ENCODE measurements around the gene IL1R2. TPM values are rescaled to one million over a fixed set of nuclear protein-coding genes. Genes with fewer than 3 reads are reported as not detected.

IL1R2 gene
- total RNA-seq, 2 experiments from 2014 or later: 1.1 TPM; not detected in 1

DNA sequence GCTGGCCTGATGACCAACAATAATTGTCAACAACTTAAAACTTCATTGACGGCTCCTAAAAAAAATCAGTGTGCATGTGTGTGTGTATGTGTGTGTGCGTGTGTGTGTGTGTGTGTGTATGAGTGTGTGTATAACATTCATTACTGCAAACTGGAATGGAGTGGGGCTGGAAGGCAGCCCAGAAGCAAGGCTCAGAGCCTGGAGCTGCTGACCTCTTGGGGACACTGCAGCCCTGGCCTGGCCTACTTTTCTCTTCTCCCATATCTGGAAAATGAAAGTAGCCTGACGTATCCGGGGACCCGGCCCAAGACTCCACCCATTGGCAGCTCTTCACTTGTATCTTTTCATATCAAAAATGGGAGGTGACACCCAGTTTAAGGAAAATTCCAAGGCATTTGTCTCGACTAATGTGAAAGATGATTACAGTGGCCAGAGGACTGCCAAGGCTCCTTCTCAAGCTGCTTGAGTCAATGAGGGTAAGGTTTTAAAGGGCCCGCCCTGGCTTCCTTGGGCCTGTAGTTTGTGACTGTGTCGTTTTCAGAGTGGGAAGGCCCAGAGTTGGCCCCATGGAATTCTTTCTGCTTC, 78.4 kb downstream of the IL1R2 start:
- ATAC-seq: no peak
- intact Hi-C loops (cut with micrococcal nuclease): no loop called here
- H3K27ac Mint-ChIP-seq: no peak overlapping the region

DNA sequence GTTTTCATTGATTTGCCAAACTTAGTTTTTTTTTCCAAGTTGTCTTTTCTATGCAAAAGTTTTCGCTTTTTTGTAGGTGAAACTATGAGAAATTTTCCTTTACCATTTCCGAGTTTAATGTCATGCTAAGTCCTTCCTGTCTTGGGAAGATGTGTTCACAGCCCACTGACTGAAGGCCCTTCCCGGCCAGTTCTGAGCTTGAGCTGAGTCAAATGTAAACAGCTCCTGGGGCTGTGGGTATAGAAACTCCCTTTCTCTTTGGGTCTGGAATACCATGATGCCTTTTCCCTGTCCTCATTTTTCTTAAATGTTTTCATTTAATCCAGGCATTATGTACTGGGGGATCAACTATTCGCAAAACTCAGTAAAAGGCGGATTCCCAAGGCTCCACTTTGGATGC, 81.0 kb downstream of the IL1R2 start:
- DNase-seq (no peak), ATAC-seq (no peak)
- H3K4me3 Mint-ChIP-seq: no peak overlapping the region
- H3K9me3 Mint-ChIP-seq: peaks cover 3% of the 10 kb centered on the region
- ChIA-PET CTCF (interaction anchor here (0.8 to 1.5 kb wide), 2 partner anchors 53 to 168 kb away, joined by 3 read pairs; no protein-coding TSS in a partner anchor), POLR2A (no interaction called here)
- intact Hi-C loops (cut with micrococcal nuclease): no loop called here
- TF ChIP-seq, protein P1, sequence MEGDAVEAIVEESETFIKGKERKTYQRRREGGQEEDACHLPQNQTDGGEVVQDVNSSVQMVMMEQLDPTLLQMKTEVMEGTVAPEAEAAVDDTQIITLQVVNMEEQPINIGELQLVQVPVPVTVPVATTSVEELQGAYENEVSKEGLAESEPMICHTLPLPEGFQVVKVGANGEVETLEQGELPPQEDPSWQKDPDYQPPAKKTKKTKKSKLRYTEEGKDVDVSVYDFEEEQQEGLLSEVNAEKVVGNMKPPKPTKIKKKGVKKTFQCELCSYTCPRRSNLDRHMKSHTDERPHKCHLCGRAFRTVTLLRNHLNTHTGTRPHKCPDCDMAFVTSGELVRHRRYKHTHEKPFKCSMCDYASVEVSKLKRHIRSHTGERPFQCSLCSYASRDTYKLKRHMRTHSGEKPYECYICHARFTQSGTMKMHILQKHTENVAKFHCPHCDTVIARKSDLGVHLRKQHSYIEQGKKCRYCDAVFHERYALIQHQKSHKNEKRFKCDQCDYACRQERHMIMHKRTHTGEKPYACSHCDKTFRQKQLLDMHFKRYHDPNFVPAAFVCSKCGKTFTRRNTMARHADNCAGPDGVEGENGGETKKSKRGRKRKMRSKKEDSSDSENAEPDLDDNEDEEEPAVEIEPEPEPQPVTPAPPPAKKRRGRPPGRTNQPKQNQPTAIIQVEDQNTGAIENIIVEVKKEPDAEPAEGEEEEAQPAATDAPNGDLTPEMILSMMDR (IDR thresholded peaks at IDR 0.05): no peak
- H3K27ac Mint-ChIP-seq: no peak overlapping the region
- peaks cover 8% of the 10 kb centered on the region for H3K4me1 Mint-ChIP-seq (ENCODE audit: low read depth)
- peaks cover 1% of the 10 kb centered on the region for H3K27me3 Mint-ChIP-seq
- H3K36me3 Mint-ChIP-seq (ENCODE audit: low read depth): no peaks in the 10 kb centered on the region

More for the DNA sequence above, 78.4 kb downstream of the IL1R2 start:
- TF ChIP-seq, protein P1 (IDR thresholded peaks at IDR 0.05): no peak
- H3K4me1 Mint-ChIP-seq (ENCODE audit: low read depth): peaks cover 8% of the 10 kb centered on the region
- H3K36me3 Mint-ChIP-seq (ENCODE audit: low read depth): no peaks in the 10 kb centered on the region
- H3K4me3 Mint-ChIP-seq: no peak overlapping the region
- CTCF ChIA-PET: interaction anchor here (0.6 to 1.2 kb wide), 2 partner anchors 9 to 169 kb away, joined by 3 read pairs; no protein-coding TSS in a partner anchor
- peaks cover 3% of the 10 kb centered on the region for H3K9me3 Mint-ChIP-seq
- POLR2A ChIA-PET: interaction anchor here (1.3 kb wide), 1 partner anchor 83 kb away, joined by 3 read pairs; no protein-coding TSS in a partner anchor
- no peak for DNase-seq
- peaks cover 1% of the 10 kb centered on the region for H3K27me3 Mint-ChIP-seq

DNA sequence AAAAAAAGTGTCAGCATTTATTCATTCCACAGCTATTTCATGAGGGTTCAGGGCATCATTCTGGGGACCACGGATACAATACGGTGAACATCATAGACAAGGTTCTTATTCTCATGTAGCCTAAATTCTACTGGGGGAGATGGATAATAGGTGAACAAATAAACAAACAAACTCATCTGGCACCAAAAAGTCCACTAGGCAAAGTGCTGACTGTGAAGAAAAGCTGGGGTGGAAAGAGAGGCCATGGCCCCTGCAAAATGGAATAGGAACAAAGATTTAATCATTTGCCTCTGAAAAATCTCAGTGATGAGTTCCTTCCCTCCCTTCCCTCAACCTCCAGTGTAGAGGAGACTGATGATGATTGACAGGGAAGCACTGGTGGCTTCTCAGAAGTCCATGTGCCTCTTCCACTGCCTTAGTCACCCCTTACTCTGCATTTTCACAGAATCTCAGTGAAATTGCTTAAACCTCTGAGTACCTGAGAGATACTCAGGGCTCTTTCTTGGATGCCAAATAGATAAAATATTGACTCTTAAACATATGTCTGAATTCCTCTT, 81.5 kb downstream of the IL1R2 start:
- intact Hi-C loops (cut with micrococcal nuclease): no loop called here
- TF ChIP-seq, protein P1 (IDR thresholded peaks at IDR 0.05): no peak
- H3K4me1 Mint-ChIP-seq (ENCODE audit: low read depth): peaks cover 8% of the 10 kb centered on the region
- CTCF ChIA-PET: interaction anchor here (0.8 to 1.3 kb wide), 3 partner anchors 12 to 167 kb away, joined by 3 to 4 read pairs (median 3); no protein-coding TSS in a partner anchor
- ATAC-seq (no peak), DNase-seq (no peak)
- POLR2A ChIA-PET: interaction anchor here (0.9 kb wide), 1 partner anchor 42 kb away, joined by 3 read pairs; no protein-coding TSS in a partner anchor
- peaks cover 1% of the 10 kb centered on the region for H3K27me3 Mint-ChIP-seq
- H3K4me3 Mint-ChIP-seq: no peak overlapping the region
- no peaks in the 10 kb centered on the region for H3K36me3 Mint-ChIP-seq (ENCODE audit: low read depth)
- H3K9me3 Mint-ChIP-seq: peaks cover 2% of the 10 kb centered on the region
- no peak overlapping the region for H3K27ac Mint-ChIP-seq

DNA sequence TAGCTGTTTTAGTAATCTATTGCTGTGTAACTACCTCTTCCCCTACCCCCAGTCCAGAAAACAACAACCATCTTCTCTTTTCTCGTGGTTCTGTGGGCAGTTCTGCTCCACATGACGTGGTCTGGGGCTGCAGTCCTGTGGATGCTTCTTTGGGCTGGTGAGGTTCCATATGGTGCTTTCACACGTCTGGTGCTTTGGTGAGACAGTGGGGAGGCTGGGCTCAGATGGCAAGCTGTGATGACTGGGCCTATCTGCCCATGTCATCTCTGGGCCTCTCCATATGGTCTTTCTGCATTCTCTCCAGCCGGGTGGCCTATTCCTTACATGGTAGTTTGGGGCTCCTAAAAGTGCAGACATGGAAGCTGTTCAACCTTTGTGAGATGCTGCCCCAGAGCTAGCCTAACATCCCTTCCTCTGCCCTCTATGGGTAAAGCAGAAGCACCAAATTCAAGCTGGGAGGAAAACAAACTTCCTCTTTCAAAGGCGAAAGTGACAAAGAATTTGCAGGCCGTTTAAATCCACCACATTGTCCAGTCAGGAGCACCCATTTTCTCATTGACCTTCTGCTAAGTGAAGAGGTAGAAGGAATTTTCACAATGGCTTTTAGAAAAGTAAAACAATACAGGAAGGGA, 82.5 kb downstream of the IL1R2 start:
- Mint-ChIP-seq H3K36me3 (ENCODE audit: low read depth) (no peaks in the 10 kb centered on the region), H3K4me1 (ENCODE audit: low read depth) (peaks cover 8% of the 10 kb centered on the region), H3K27me3 (no peaks in the 10 kb centered on the region), H3K4me3 (no peak overlapping the region), H3K9me3 (no peaks in the 10 kb centered on the region), H3K27ac (no peak overlapping the region)
- DNase-seq: no peak
- intact Hi-C loops (cut with micrococcal nuclease): no loop called here
- TF ChIP-seq, protein P1 (IDR thresholded peaks at IDR 0.05): no peak
- no peak for ATAC-seq
- ChIA-PET CTCF (interaction anchor here (1.1 to 1.6 kb wide), 3 partner anchors 13 to 166 kb away, joined by 3 to 8 read pairs (median 4); no protein-coding TSS in a partner anchor), POLR2A (interaction anchor here (0.7 to 0.9 kb wide), 2 partner anchors 9 to 41 kb away, joined by 3 read pairs; no protein-coding TSS in a partner anchor)
